H9 (cell line): ENCODE measurements around the gene SLC16A13. TPM values are rescaled to one million over a fixed set of nuclear protein-coding genes. Genes with fewer than 3 reads are reported as not detected.

Source experiments
- DNase-seq: peaks from one replicate; pipeline ENCODE4 v3.0.0-alpha.2; 2017
- H2AFZ ChIP-seq: one replicate; pipeline ENCODE4 v1.6.1; 2013; ENCODE audit warnings: mild to moderate bottlenecking, low read length, control low read depth, moderate library complexity
- H2AK5ac ChIP-seq: 2 replicates; pipeline ENCODE4 v1.6.1; 2013; ENCODE audit warnings: low read length, control low read depth, mixed read lengths; ENCODE audit not compliant: insufficient read length
- H2BK120ac ChIP-seq: one replicate; pipeline ENCODE4 v1.6.1; 2013; ENCODE audit warnings: low read depth, mild to moderate bottlenecking, low read length, control low read depth, inconsistent platforms; ENCODE audit not compliant: poor library complexity, severe bottlenecking
- H2BK12ac ChIP-seq: 2 replicates; pipeline ENCODE4 v1.6.1; 2013; ENCODE audit warnings: low read length, control low read depth, mixed read lengths, low read depth; ENCODE audit not compliant: insufficient read length
- H2BK15ac ChIP-seq: 2 replicates; pipeline ENCODE4 v1.6.1; 2013; ENCODE audit warnings: low read depth, low read length, control low read depth
- H2BK20ac ChIP-seq: one replicate; pipeline ENCODE4 v1.6.1; 2013; ENCODE audit warnings: low read depth, mild to moderate bottlenecking, low read length, control low read depth, inconsistent platforms; ENCODE audit not compliant: poor library complexity, severe bottlenecking
- H2BK5ac ChIP-seq: 2 replicates; pipeline ENCODE4 v1.6.1; 2013; ENCODE audit warnings: low read length, control low read depth, mixed read lengths; ENCODE audit not compliant: insufficient read length
- H3K14ac ChIP-seq: 2 replicates; pipeline ENCODE4 v1.6.1; 2013; ENCODE audit warnings: low read length, control low read depth; ENCODE audit not compliant: insufficient read depth
- H3K18ac ChIP-seq: 2 replicates; pipeline ENCODE4 v1.6.1; 2013; ENCODE audit warnings: low read depth, mild to moderate bottlenecking, mixed read lengths, low read length, control low read depth; ENCODE audit not compliant: insufficient read length
- H3K23ac ChIP-seq: 2 replicates; pipeline ENCODE4 v1.6.1; 2013; ENCODE audit warnings: low read length, control low read depth, mixed read lengths, low read depth; ENCODE audit not compliant: insufficient read length
- H3K23me2 ChIP-seq: 2 replicates; pipeline ENCODE4 v1.6.1; 2013; ENCODE audit warnings: low read depth, mild to moderate bottlenecking, mixed read lengths, low read length, control low read depth; ENCODE audit not compliant: insufficient read length, poor library complexity, severe bottlenecking
- H3K27ac ChIP-seq: 2 replicates; pipeline ENCODE4 v1.5.1; 2013; ENCODE audit warnings: low read length, control low read depth, mixed read lengths, low read depth; ENCODE audit not compliant: insufficient read length
- H3K27me3 ChIP-seq: 2 replicates; pipeline ENCODE4 v1.6.1; 2013; ENCODE audit warnings: low read length, control low read depth, inconsistent platforms; ENCODE audit not compliant: insufficient read depth
- H3K4ac ChIP-seq: 2 replicates; pipeline ENCODE4 v1.6.1; 2013; ENCODE audit warnings: low read depth, mild to moderate bottlenecking, control low read depth, inconsistent platforms, low read length, moderate library complexity
- H3K4me1 ChIP-seq: 2 replicates; pipeline ENCODE4 v1.6.1; 2013; ENCODE audit warnings: low read length, control low read depth, inconsistent platforms; ENCODE audit not compliant: insufficient read depth
- H3K4me2 ChIP-seq: 2 replicates; pipeline ENCODE4 v1.6.1; 2013; ENCODE audit warnings: low read length, control low read depth, mixed read lengths; ENCODE audit not compliant: insufficient read length, insufficient read depth
- H3K56ac ChIP-seq: 2 replicates; pipeline ENCODE4 v1.6.1; 2013; ENCODE audit warnings: low read depth, mild to moderate bottlenecking, mixed read lengths, low read length, control low read depth; ENCODE audit not compliant: insufficient read length
- H3K79me1 ChIP-seq: 2 replicates; pipeline ENCODE4 v1.6.1; 2013; ENCODE audit warnings: low read depth, mild to moderate bottlenecking, moderate library complexity, low read length, control low read depth, inconsistent platforms; ENCODE audit not compliant: insufficient read depth, poor library complexity, severe bottlenecking
- H3K79me2 ChIP-seq: 2 replicates; pipeline ENCODE4 v1.6.1; 2013; ENCODE audit warnings: low read length, control low read depth, inconsistent platforms; ENCODE audit not compliant: insufficient read depth
- H3K9ac ChIP-seq: 2 replicates; pipeline ENCODE4 v1.6.1; 2013; ENCODE audit warnings: low read length, control low read depth, mixed read lengths; ENCODE audit not compliant: insufficient read length; ENCODE audit errors: extremely low read depth
- H3K9me3 ChIP-seq: one replicate; pipeline ENCODE4 v1.6.1; 2013; ENCODE audit warnings: low read depth, low read length, inconsistent platforms; ENCODE audit not compliant: control insufficient read depth
- H3T11ph ChIP-seq: one replicate; pipeline ENCODE4 v1.6.1; 2013; ENCODE audit warnings: mild to moderate bottlenecking, low read length, control low read depth, inconsistent platforms
- H4K20me1 ChIP-seq: one replicate; pipeline ENCODE4 v1.6.1; 2013; ENCODE audit not compliant: control insufficient read depth, insufficient read length, insufficient read depth
- H4K5ac ChIP-seq: 2 replicates; pipeline ENCODE4 v1.6.1; 2013; ENCODE audit warnings: low read depth, mild to moderate bottlenecking, mixed read lengths, low read length, control low read depth; ENCODE audit not compliant: insufficient read length
- H4K8ac ChIP-seq: replicated peaks from 2 replicates; pipeline ENCODE4 v1.6.1; 2013; ENCODE audit warnings: low read length, control low read depth, mixed read lengths, low read depth; ENCODE audit not compliant: insufficient read length
- H4K91ac ChIP-seq: 2 replicates; pipeline ENCODE4 v1.6.1; 2013; ENCODE audit warnings: low read depth, mild to moderate bottlenecking, moderate library complexity, mixed read lengths, low read length, control low read depth; ENCODE audit not compliant: insufficient read length
- H3K27ac Mint-ChIP-seq, 3 experiments: 2 replicates in 2 of 3; 3 replicates in 1 of 3; pipeline ENCODE4 v1.8.0; 2020 to 2021; ENCODE audit warnings: mixed read lengths in 3 of 3, mild to moderate bottlenecking in 1 of 3, moderate library complexity in 1 of 3
- H3K27me3 Mint-ChIP-seq: 2 replicates; pipeline ENCODE4 v1.8.0; 2021; ENCODE audit warnings: low read depth, mild to moderate bottlenecking, moderate library complexity, mixed read lengths
- H3K36me3 Mint-ChIP-seq, 3 experiments: 2 replicates in 2 of 3; 3 replicates in 1 of 3; pipeline ENCODE4 v1.8.0; 2020 to 2021; ENCODE audit warnings: low read depth in 3 of 3, mixed read lengths in 3 of 3; ENCODE audit not compliant: insufficient read depth in 1 of 3
- H3K4me1 Mint-ChIP-seq, 2 experiments: 2 replicates each; pipeline ENCODE4 v1.8.0; 2020; ENCODE audit warnings: mixed read lengths in 2 of 2
- H3K4me3 Mint-ChIP-seq, 2 experiments: 2 replicates in 1 of 2; 3 replicates in 1 of 2; pipeline ENCODE4 v1.8.0; 2020 to 2021; ENCODE audit warnings: mild to moderate bottlenecking in 2 of 2, mixed read lengths in 2 of 2, moderate library complexity in 1 of 2
- H3K9me3 Mint-ChIP-seq, 2 experiments: 2 replicates in 1 of 2; 3 replicates in 1 of 2; pipeline ENCODE4 v1.8.0; 2020; ENCODE audit warnings: mild to moderate bottlenecking in 2 of 2, mixed read lengths in 2 of 2, moderate library complexity in 1 of 2
- CTCF ChIP-seq: fragments of 200-600 bp; sonication (generic); conservative IDR thresholded peaks from 3 replicates; pipeline ENCODE4 v1.8.0; 2021; ENCODE audit warnings: antibody characterized with exemption, mild to moderate bottlenecking
- WGBS: extraction: QIAGEN DNeasy Blood & Tissue Kit; methylation state at CpG from one replicate; pipeline ENCODE4 v1.1.7; 2013; ENCODE audit warnings: missing lambda C conversion rate, low lambda C conversion rate, mixed read lengths; ENCODE audit not compliant: insufficient read length; ENCODE audit errors: extremely low coverage; 5-methylcytosine and 5-hydroxymethylcytosine counted together
- total RNA-seq: library from RNA; stranded (reverse); gene quantifications from 2 replicates; pipeline ENCODE4 v1.2.1, GENCODE V29; 2021

Gene SLC16A13
- total RNA-seq, 1 experiment from 2014 or later, result 6.1 TPM

- no peak overlapping the region for H2AFZ ChIP-seq
- Mint-ChIP-seq H3K27me3 (peaks cover 40% of the 10 kb centered on the region), H3K27ac (peak overlapping the region in 1 of 3 experiments; percentile 9; a peak in 1 of 7 replicates), H3K4me1 (no peaks in the 10 kb centered on the region), H3K9me3 (peaks cover 24 to 25% of the 10 kb centered on the region in 2 experiments), H3K36me3 (peaks cover 2 to 10% (median 6%) of the 10 kb centered on the region in 3 experiments; a peak in 4 of 7 replicates), H3K4me3 (no peak overlapping the region)
- H3K9me3 ChIP-seq, result no peaks in the 10 kb centered on the region
- H3K18ac ChIP-seq, result no peak overlapping the region
- H4K5ac ChIP-seq, result no peak overlapping the region
- no peak overlapping the region for H3K9ac ChIP-seq
- H3K56ac ChIP-seq, result no peak overlapping the region
- H2BK20ac ChIP-seq, result no peak overlapping the region
- no peak overlapping the region for H3K14ac ChIP-seq
- no peaks in the 10 kb centered on the region for H3K23me2 ChIP-seq
- H4K91ac ChIP-seq, result no peak overlapping the region
- H3K79me1 ChIP-seq, result no peaks in the 10 kb centered on the region
- no peaks in the 10 kb centered on the region for H4K20me1 ChIP-seq
- no peak overlapping the region for H3K4ac ChIP-seq
- H2AK5ac ChIP-seq, result no peak overlapping the region
- H2BK12ac ChIP-seq, result no peak overlapping the region
- H2BK120ac ChIP-seq, result no peak overlapping the region
- H3K27me3 ChIP-seq, result no peaks in the 10 kb centered on the region; the same call in 1 of the 2 replicates
- H3T11ph ChIP-seq, result no peak overlapping the region
- no peak overlapping the region for H4K8ac ChIP-seq
- no peaks in the 10 kb centered on the region for H3K4me1 ChIP-seq
- H3K4me2 ChIP-seq, result no peak overlapping the region
- no peak overlapping the region for H2BK5ac ChIP-seq
- DNase-seq, result no peak
- TF ChIP-seq CTCF, result no peak
- no peak overlapping the region for H2BK15ac ChIP-seq
- H3K23ac ChIP-seq, result no peak overlapping the region
- H3K27ac ChIP-seq, result no peak overlapping the region
- H3K79me2 ChIP-seq, result no peaks in the 10 kb centered on the region
- WGBS, result no CpG with 5 or more reads among the region's 2 CpGs
These were observed 36.6 kb downstream of the SLC16A13 start for GRCh38 chr17:7072406-7072805.
